ENCODE results near the gene GYS2. TPM values are rescaled to one million over a fixed set of nuclear protein-coding genes. Genes with fewer than 3 reads are reported as not detected.

GYS2 gene
- total and polyA plus RNA-seq, 9 donors: 0.12 TPM; not detected in 8

- DNase-seq: no peak
- intact Hi-C loops (cut with DNase I): no loop called here
- WGBS, 3 donors: 0 to 27% (median 10%) methylated on average over 1 of the region's 1 CpG
- Histone ChIP-seq H3K27ac (no peak overlapping the region), H3K4me3 (no peak overlapping the region), H3K36me3 (no peaks in the 10 kb centered on the region), H3K4me1 (ENCODE audit: insufficient read depth) (no peaks in the 10 kb centered on the region), H3K27me3 (no peaks in the 10 kb centered on the region), H3K9me3 (no peaks in the 10 kb centered on the region)
- no peak for TF ChIP-seq EP300 (IDR thresholded peaks at IDR 0.05)
- no peak for TF ChIP-seq CTCF (IDR thresholded peaks at IDR 0.05)
- no peak for TF ChIP-seq POLR2A (IDR thresholded peaks at IDR 0.05)
These were observed 83.1 kb downstream of the GYS2 start for GRCh38 chr12:21521541-21521940.

GRCh38 chr12:21518451-21518850 is 86.2 kb downstream of the GYS2 start:
- Histone ChIP-seq H3K27ac (no peak overlapping the region), H3K4me3 (no peak overlapping the region), H3K27me3 (no peaks in the 10 kb centered on the region), H3K36me3 (no peaks in the 10 kb centered on the region), H3K9me3 (no peaks in the 10 kb centered on the region), H3K4me1 (ENCODE audit: insufficient read depth) (no peaks in the 10 kb centered on the region)
- TF ChIP-seq CTCF (IDR thresholded peaks at IDR 0.05) (no peak), POLR2A (IDR thresholded peaks at IDR 0.05) (no peak), EP300 (IDR thresholded peaks at IDR 0.05) (no peak)
- no peak for DNase-seq
- WGBS, 3 donors: 67 to 84% (median 84%) methylated on average over 3 of the region's 3 CpGs
- intact Hi-C loops (cut with DNase I): no loop called here

- H3K9me3 ChIP-seq: no peaks in the 10 kb centered on the region
- WGBS, 3 donors: 94 to 96% (median 95%) methylated on average over 2 of the region's 2 CpGs
- TF ChIP-seq EP300 (IDR thresholded peaks at IDR 0.05) (no peak), CTCF (IDR thresholded peaks at IDR 0.05) (no peak)
- DNase-seq: no peak
- intact Hi-C loops (cut with DNase I): no loop called here
- H3K4me3 ChIP-seq: no peak overlapping the region
- no peaks in the 10 kb centered on the region for H3K4me1 ChIP-seq (ENCODE audit: insufficient read depth)
- no peaks in the 10 kb centered on the region for H3K27me3 ChIP-seq
- no peaks in the 10 kb centered on the region for H3K36me3 ChIP-seq
- no peak overlapping the region for H3K27ac ChIP-seq
These were observed 88.4 kb downstream of the GYS2 start for GRCh38 chr12:21516281-21516680.

GRCh38 chr12:21509768-21510167 is 94.9 kb downstream of the GYS2 start:
- Histone ChIP-seq H3K36me3 (no peaks in the 10 kb centered on the region), H3K27me3 (no peaks in the 10 kb centered on the region), H3K9me3 (no peaks in the 10 kb centered on the region), H3K4me1 (ENCODE audit: insufficient read depth) (no peaks in the 10 kb centered on the region), H3K4me3 (no peak overlapping the region), H3K27ac (no peak overlapping the region)
- DNase-seq: no peak
- WGBS, 3 donors: 46 to 49% (median 48%) methylated on average over 2 of the region's 2 CpGs
- intact Hi-C loops (cut with DNase I): no loop called here
- TF ChIP-seq CTCF (IDR thresholded peaks at IDR 0.05) (no peak), EP300 (IDR thresholded peaks at IDR 0.05) (no peak), POLR2A (IDR thresholded peaks at IDR 0.05) (no peak)

GRCh38 chr12:21507849-21508248 is 96.8 kb downstream of the GYS2 start:
- intact Hi-C loops (cut with DNase I): no loop called here
- Histone ChIP-seq H3K27me3 (no peaks in the 10 kb centered on the region), H3K36me3 (no peaks in the 10 kb centered on the region), H3K9me3 (no peaks in the 10 kb centered on the region), H3K4me3 (no peak overlapping the region), H3K27ac (no peak overlapping the region), H3K4me1 (ENCODE audit: insufficient read depth) (peaks cover 3% of the 10 kb centered on the region)
- TF ChIP-seq EP300 (IDR thresholded peaks at IDR 0.05) (no peak), POLR2A (IDR thresholded peaks at IDR 0.05) (no peak), CTCF (IDR thresholded peaks at IDR 0.05) (no peak)
- DNase-seq: no peak
- WGBS, 3 donors: 73 to 80% (median 77%) methylated on average over 2 of the region's 2 CpGs
